ENCODE measurements around the gene PLAGL1.
A peak's percentile ranks its signal among the peaks of the same experiment; 100 is the strongest.
"Not testable (repeated sequence)": the region's sequence is repeated elsewhere in the genome, so short reads cannot be mapped to it uniquely, and the experiment has no call there.

PLAGL1 gene, protein sequence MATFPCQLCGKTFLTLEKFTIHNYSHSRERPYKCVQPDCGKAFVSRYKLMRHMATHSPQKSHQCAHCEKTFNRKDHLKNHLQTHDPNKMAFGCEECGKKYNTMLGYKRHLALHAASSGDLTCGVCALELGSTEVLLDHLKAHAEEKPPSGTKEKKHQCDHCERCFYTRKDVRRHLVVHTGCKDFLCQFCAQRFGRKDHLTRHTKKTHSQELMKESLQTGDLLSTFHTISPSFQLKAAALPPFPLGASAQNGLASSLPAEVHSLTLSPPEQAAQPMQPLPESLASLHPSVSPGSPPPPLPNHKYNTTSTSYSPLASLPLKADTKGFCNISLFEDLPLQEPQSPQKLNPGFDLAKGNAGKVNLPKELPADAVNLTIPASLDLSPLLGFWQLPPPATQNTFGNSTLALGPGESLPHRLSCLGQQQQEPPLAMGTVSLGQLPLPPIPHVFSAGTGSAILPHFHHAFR
- total RNA-seq, result 3.7 to 6.4 reads per million in 2 donors

DNA sequence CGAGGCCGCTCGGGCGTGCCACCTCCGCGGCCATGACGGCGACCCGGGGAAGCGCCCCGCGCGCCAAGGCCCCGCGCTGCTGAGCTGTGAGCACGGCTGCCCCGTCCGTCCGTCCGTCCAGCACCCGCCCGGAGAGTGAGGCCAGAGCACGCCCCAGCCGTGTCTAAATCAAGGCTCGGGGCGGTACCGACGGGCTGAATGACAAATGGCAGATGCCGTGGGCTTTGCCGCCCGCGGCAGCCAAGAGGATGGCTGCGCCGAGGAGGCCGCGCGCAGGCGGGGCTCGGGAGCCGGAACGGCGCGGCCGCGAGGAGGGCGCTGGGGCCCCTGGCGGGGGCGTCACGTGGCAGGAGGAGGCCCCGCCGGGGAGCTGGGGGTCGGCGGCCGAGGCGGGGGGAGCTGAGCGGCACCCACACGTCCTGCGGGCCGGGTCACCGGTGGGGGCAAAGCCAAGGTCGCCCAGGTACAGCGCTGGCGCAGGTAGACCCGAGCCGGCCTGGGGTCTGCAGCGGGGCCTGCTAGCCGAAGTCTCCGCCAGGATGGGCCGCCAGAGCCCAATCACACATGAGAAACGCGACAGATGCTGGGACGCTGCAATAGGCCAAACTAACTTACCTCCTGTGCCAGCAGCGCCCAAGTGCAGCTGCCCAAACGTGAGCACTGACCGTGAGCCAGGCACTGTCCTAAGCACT is at the start of gene PLAGL1:
Gene PLAGL1 (minus strand): TSS at position 140 of the 692 bp plus-strand sequence. CDS start 60,123 bp downstream, outside the sequence.
- DNase-seq, result peak; percentile 11

DNA sequence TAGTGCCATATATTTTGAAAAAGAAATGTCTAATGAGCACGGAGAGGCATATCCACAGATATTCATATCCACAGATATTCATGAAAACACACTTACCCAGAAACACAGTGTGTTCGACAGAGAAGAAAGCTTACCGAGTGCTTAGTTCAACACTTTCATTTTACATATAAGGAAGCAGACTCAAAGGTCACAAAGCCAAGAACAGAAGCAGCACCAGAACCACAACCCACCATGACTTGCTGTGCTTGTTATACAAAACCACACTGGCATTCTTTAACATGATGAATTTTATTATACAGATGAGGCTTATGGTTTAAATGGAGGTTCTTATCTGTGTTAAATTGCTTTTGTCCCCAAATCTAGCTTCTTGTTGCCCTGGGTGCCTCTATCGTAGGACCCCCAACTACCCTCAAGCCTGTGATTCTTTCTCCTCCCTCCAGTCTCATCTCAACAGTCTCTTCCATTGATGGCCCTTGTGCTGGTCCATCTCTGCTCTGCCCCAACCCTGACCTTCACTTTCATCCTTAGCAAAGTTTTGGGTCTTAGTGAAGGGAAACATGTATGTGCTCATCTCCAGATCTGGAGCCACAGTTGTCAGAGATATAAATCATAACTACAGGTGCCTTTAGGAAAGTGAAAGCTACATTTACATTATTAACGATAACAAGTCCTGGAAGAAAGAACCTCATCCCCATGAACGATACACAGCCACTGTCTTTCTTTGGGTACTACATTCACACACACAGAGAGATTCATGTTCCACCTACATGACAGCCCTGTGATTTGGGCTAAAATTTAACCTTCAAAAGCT is 47.3 kb upstream of the PLAGL1 start:
- no peak for DNase-seq

DNA sequence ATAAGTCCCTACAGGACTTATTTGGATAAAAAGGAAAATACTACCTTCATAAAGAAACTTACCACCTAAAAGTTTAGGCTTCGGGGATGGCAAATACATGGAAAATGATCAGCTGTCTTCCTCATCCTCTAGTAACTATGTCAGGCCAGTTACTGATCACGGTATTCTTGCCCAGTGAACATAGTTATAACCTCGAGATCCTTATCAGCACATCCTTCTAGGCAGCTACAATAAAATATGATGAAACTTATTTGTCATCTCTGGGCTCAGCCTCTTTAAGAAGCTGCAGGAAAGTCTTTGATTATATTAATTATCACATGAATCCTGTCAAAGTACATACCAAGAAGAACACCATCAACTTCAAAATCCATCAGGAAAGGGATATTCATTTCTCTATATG is 45.5 kb upstream of the PLAGL1 start:
- DNase-seq, result no peak

- no peak for DNase-seq
Observed at GRCh38 chr6:144052488-144052887, 44.4 kb upstream of the PLAGL1 start.

- DNase-seq, result no peak
Observed at GRCh38 chr6:144049386-144049785, 41.3 kb upstream of the PLAGL1 start.

DNA sequence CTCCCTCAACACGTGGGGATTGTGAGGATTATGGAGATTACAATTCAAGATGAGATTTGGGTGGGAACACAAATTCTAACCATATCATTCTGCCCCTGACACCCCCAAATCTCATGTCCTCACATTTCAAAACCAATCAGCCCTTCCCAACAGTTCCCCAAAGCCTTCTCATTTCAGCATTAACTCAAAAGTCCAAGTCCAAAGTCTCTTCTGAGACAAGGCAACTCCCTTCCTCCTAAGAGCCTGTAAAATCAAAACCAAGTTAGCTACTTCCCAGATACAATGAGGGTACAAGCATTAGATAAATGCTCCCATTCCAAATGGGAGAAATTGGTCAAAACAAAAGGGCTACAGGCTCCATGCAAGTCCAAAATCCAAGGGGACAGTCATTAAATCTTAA is 39.6 kb upstream of the PLAGL1 start:
- DNase-seq, result no peak

GRCh38 chr6:144046672-144047071 is 38.6 kb upstream of the PLAGL1 start:
- DNase-seq, result not testable (repeated sequence)

DNA sequence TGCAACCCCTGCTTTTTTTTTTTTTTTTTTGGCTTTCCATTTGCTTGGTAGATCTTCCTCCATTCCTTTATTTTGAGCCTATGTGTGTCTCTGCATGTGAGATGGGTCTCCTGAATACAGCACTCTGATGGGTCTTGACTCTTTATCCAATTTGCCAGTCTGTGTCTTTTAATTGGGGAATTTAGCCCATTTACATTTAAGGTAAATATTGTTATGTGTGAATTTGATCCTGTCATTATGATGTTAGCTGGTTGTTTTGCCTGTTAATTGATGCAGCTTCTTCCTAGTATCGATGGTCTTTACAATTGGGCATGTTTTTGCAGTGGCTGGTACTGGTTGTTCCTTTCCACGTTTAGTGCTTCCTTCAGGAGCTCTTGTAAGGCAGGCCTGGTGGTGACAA is 36.9 kb upstream of the PLAGL1 start:
- DNase-seq, result not testable (repeated sequence)

DNA sequence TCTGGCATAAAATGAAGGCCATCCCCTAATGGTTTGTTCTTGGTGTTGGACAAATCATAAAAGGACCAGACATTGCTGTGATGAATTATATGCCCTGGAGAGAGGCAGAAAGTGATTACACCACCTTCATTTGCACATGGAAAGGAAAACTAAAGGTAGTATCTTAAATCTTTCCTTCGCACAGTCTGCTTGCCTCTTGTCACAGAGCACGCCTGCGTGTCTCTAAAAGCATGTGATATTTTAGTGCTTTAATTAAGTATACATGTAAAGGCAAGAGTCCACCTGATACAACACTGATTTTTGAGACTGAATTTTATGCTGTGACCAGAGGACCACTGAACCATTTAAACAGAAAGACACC is 28.8 kb upstream of the PLAGL1 start:
- DNase-seq, result no peak

DNA sequence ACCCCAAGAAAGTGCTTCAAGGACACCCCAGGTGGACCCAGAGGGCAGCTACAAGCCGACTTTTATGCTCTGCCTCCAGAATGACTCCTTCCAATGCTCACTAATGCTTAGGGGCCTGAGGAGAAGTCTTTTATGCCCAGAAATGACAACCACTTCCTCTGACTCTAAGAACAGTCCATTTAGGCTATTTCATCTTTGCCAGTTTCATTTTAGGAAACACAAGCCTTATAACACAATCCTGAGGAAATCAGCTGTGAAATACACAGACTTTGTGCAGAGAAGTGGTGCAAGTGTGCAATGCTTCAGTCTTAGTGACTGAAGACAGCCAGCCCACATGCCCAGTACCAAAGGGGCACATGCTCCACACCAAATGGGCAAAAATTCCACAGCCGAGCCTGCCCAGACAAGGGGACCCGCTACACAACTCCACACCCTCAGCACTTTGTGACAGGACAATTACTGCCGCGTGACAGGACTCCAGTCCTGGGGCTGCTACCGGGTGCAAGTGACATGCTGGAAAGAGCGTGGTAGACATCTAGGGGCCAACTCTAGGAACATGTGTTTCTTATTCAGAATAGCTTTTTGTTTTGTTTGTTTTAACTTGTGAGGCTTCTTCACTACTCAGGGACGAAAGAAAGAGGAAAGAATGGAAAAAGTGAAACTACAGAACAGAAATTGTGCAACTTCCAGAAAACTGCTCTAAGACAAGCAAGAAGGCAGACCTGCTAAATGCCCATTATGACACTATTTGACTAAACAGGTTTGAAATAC is 28.2 kb upstream of the PLAGL1 start:
- no peak for DNase-seq

- no peak for DNase-seq
Observed at GRCh38 chr6:144035416-144035815, 27.4 kb upstream of the PLAGL1 start.

- DNase-seq, result no peak
Observed at GRCh38 chr6:144033816-144034735, 26.0 kb upstream of the PLAGL1 start.

DNA sequence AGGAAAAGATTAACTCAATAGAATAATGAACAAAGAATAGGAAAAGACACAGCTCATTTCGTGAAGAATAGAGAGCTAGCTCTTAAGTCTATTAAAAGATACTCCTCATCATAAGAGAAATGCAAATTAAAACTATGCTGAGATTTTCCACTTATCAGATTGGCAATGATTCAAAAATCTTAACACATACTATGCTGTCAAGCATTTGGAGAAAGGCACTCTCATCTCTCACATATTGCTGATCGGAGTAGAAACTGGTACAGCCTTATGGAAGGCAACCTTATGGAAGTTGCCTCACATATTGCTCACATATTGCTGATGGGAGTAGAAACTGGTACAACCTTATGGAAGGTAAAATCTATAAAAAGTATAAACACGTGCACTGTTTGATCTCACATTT is 21.4 kb upstream of the PLAGL1 start:
- no peak for DNase-seq

DNA sequence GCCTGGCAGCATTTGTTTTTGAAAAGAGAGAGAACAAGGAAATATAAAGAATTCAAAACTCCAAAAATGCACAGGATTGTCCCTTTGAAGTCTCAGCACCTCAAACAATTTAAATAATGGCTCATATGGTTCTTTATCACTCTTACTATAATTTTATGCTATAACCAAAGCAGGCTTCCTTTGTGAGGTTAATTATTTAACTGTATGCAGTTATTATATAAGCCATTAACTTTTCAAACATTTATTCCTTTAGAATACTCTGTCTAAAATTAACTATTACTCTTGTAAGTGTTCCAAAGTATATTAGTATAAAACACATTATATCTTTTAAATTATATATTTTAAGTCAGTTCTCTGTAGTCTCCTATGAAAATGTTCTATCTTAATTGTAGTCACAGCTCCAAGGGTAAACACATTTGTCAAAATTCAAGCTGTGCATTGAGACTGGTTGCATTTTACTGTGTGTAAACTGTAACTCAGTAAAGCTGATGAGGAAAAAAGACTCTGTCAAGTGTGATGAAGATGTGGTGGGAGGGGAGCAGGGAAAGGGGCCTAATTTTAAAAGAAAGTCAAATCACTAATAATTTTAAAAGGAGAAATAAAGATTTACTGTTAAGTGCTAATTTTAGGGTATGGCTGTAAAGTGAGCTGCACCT is 20.0 kb upstream of the PLAGL1 start:
- DNase-seq, result no peak

DNA sequence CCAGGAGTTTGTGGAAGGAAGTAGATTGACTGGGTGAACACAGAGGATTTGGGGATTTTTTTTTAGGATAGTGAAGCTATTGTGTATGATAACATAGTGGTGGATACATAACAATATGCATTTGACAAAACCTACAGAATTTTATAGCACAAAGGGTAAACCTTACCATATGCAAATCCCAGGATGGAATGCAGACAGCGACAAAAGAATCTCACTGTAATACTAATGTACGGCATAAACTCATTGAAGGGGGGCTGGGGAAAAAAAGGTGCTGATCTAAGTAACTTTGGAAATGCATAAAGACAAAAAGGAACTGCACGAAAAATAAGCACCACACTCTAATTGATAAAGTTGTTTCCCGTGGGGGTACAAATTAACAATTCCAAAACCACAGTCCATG is 15.2 kb upstream of the PLAGL1 start:
- DNase-seq, result no peak

- no peak for DNase-seq
Observed at GRCh38 chr6:144019929-144020328, 11.9 kb upstream of the PLAGL1 start.

DNA sequence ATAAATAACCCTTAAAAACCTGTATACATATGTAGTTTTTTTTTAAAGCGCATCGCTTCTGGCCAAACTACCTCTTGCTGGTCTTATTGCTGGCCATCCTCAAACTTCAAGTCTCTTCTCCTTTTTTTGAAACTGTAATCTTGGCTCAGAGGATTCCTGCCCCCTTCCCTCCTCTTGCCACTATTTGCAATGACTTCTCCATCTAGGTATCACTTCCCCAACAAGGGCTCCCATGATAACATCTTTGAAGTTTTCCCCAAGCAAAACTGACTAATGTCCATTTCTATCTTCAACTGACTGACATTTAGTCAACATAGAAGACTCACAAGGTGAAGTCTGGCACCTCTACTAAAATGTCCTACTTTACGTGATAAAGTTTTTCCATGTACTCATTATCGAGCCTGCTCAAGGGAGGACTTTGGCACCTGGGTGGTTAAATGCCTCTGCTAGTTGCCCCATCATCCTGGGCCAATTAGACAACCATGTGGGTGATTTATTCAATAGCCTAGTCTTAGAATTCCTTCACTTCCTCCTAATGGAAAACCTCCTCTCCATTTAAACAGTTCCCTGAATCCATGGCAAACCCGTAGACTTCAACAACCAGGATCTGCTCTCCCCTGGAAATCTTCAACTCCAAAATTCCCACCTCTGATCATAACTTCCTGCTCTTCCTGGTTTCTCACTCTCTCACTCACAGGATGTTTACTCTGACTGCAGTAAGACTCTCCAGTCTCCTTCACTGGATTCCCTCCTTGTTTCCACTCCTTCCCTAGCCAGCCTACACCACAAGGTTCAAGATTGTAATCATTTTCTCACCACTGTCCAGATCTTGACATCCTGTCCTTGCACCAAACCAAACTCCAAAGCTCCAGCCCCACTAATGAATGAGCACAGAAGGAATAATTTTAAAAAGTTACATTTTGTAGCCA is 9.4 kb upstream of the PLAGL1 start:
- no peak for DNase-seq

GRCh38 chr6:144013486-144013909 is 5.4 kb upstream of the PLAGL1 start:
- no peak for DNase-seq

- no peak for DNase-seq
Observed at GRCh38 chr6:144012534-144012933, 4.5 kb upstream of the PLAGL1 start.

DNA sequence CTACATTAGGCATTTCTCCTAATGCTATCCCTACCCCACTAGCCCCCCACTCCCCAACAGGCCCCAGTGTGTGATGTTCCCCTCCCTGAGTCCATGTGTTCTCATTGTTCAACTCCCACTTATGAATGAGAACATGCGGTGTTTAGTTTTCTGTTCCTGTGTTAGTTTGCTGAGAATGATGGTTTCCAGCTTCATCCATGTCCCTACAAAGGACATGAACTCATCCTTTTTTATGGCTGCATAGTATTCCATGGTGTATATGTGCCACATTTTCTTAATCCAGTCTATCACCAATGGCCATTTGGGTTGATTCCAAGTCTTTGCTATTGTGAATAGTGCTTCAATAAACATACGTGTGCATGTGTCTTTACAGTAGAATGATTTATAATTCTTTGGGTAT is 1.6 kb upstream of the PLAGL1 start:
- DNase-seq, result not testable (repeated sequence)
